SU-DHL-6 (cell line): ENCODE results near the gene SLC12A1.

Source experiments
- H2AFZ ChIP-seq: fragments of 200-600 bp; sonication (generic); 2 replicates; pipeline ENCODE4 v1.6.1; 2014; ENCODE audit warnings: low read depth, mild to moderate bottlenecking, moderate library complexity, mixed read lengths, antibody characterized with exemption, low read length; ENCODE audit not compliant: severe bottlenecking
- H3F3A ChIP-seq: fragments of 200-600 bp; shearing (Covaris generic); 2 replicates; pipeline ENCODE4 v1.6.0; 2016; ENCODE audit warnings: antibody characterized with exemption, mild to moderate bottlenecking; ENCODE audit not compliant: insufficient read depth
- H3K27ac ChIP-seq: fragments of 200-600 bp; sonication (generic); 2 replicates; pipeline ENCODE4 v1.5.1; 2016; ENCODE audit warnings: low read depth, mild to moderate bottlenecking, low read length, moderate library complexity, mixed read lengths
- H3K27me3 ChIP-seq: fragments of 200-600 bp; sonication (generic), shearing (Covaris generic); 2 replicates; pipeline ENCODE4 v1.6.0; 2014; ENCODE audit warnings: mild to moderate bottlenecking, low read length
- H3K36me3 ChIP-seq: fragments of 200-600 bp; sonication (generic); 2 replicates; pipeline ENCODE4 v1.6.1; 2014; ENCODE audit warnings: mild to moderate bottlenecking, low read length, mixed read lengths
- H3K4me2 ChIP-seq: fragments of 300-600, 200-600 bp; shearing (Covaris generic), sonication (generic); 2 replicates; pipeline ENCODE4 v1.6.0; 2014; ENCODE audit warnings: low read length, low read depth, mild to moderate bottlenecking; ENCODE audit not compliant: poor library complexity, severe bottlenecking
- H3K4me3 ChIP-seq: fragments of 200-600 bp; sonication (generic); 2 replicates; pipeline ENCODE4 v1.5.1; 2014; ENCODE audit warnings: antibody characterized with exemption, low read length, mild to moderate bottlenecking, mixed read lengths; ENCODE audit not compliant: insufficient read depth, poor library complexity, severe bottlenecking
- H3K79me2 ChIP-seq: fragments of 200-600 bp; sonication (generic); 2 replicates; pipeline ENCODE4 v1.6.1; 2014; ENCODE audit warnings: mild to moderate bottlenecking, low read length, moderate library complexity; ENCODE audit not compliant: insufficient read depth
- H3K9ac ChIP-seq: fragments of 200-600 bp; sonication (generic); 2 replicates; pipeline ENCODE4 v1.7.0; 2014; ENCODE audit warnings: mild to moderate bottlenecking, low read length
- H3K9me2 ChIP-seq: fragments of 200-600 bp; sonication (generic); replicated peaks from 2 replicates; pipeline ENCODE4 v1.6.1; 2014; ENCODE audit warnings: low read length; ENCODE audit not compliant: insufficient read depth
- H3K9me3 ChIP-seq: fragments of 200-600 bp; sonication (generic); 2 replicates; pipeline ENCODE4 v1.6.1; 2014; ENCODE audit warnings: low read length, mixed read lengths; ENCODE audit not compliant: insufficient read depth
- H4K20me1 ChIP-seq: fragments of 200-600 bp; sonication (generic); 2 replicates; pipeline ENCODE4 v1.6.1; 2014; ENCODE audit warnings: low read depth, mild to moderate bottlenecking, antibody characterized with exemption, low read length, moderate library complexity, mixed read lengths
- CTCF ChIP-seq: fragments of 200-600 bp; sonication (generic); IDR thresholded peaks from one replicate; pipeline ENCODE4 v1.5.1; 2017; ENCODE audit warnings: antibody characterized with exemption, mild to moderate bottlenecking, low read length, moderate library complexity; ENCODE audit not compliant: insufficient read depth, poor library complexity, severe bottlenecking
- EZH2phosphoT487 ChIP-seq: fragments of 200-600 bp; sonication (generic), shearing (Covaris generic); conservative IDR thresholded peaks from 2 replicates; pipeline ENCODE4 v1.6.1; 2018; ENCODE audit warnings: mild to moderate bottlenecking, antibody characterized with exemption, low read length, moderate library complexity, mixed read lengths

The SLC12A1 gene

DNA sequence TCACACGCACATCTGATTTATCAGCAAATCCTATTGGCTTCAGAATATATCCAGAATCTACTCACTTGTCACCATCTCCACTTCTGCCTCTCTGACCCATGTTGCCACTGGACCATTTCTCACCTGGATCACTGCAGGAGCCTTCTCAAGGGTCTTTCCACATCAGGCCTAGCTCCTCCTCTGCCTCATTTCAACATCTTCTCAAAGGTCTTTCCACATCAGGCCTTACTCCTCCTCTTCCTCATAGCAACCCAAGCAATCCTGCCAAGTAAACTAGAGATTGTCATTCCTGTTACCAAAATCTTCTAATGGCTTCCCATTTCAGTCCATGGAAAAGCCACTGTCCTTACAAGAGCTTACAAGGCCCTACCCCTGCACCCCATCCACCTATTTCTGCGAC, 107.1 kb downstream of the SLC12A1 start:
- Histone ChIP-seq H4K20me1 (no peaks in the 10 kb centered on the region), H3K4me3 (no peak overlapping the region), H3K79me2 (no peaks in the 10 kb centered on the region), H3K36me3 (no peaks in the 10 kb centered on the region), H3K9me3 (no peaks in the 10 kb centered on the region), H3K9me2 (no peaks in the 10 kb centered on the region), H3F3A (no peaks in the 10 kb centered on the region), H3K9ac (no peak overlapping the region), H3K27ac (no peak overlapping the region), H3K4me2 (no peak overlapping the region), H3K27me3 (no peaks in the 10 kb centered on the region), H2AFZ (no peak overlapping the region)
- TF ChIP-seq EZH2phosphoT487 (no peak), CTCF (no peak)

DNA sequence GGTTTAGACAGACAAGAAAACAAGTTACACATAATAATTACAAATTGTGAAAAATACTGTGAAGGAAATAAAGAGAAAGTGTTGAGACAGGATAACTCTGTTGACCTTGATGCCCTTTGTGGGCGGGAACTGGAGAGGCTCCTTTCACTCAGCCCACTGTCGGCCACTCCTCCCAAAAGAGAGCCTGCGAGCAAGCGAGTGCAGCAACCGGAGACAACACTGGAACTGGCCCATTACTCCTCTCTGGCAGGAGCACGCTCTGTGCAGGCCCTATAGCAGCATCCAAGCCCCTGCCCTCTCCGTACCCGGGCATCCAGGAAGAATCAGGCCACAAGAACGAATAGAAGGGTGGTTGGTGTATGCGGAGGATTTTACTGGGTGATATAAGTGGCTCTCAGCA, 108.9 kb downstream of the SLC12A1 start:
- H3K36me3 ChIP-seq: no peaks in the 10 kb centered on the region
- TF ChIP-seq EZH2phosphoT487 (no peak), CTCF (no peak)
- H3K79me2 ChIP-seq: no peaks in the 10 kb centered on the region
- H2AFZ ChIP-seq: no peak overlapping the region
- no peak overlapping the region for H3K9ac ChIP-seq
- H3K4me3 ChIP-seq: no peak overlapping the region
- H3K27me3 ChIP-seq: no peaks in the 10 kb centered on the region
- no peak overlapping the region for H3K4me2 ChIP-seq
- no peaks in the 10 kb centered on the region for H4K20me1 ChIP-seq
- H3K27ac ChIP-seq: no peak overlapping the region
- no peaks in the 10 kb centered on the region for H3F3A ChIP-seq
- no peaks in the 10 kb centered on the region for H3K9me3 ChIP-seq
- no peaks in the 10 kb centered on the region for H3K9me2 ChIP-seq

DNA sequence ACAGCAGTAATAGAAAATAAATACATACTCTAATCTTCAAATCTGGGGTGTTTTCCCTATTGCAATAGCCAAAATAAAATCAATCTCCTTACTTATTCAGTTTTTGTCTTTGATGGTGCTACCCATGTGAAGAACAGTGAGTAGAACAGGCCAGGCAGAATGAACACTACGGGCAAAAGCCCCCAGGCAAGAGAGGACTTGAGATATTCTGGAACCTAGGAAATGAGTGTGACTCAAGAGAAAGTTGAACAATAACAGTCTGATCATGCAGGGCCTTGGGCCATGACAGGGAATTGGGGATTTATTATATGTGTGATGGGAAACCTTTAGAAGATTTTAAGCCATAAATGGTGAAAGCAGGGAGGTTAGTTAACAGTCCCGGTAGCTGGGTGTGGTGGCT, 111.1 kb downstream of the SLC12A1 start:
- Histone ChIP-seq H3K27me3 (no peaks in the 10 kb centered on the region), H3K9me3 (no peaks in the 10 kb centered on the region), H3K27ac (no peak overlapping the region), H3K9ac (no peak overlapping the region), H3K4me2 (no peak overlapping the region), H4K20me1 (no peaks in the 10 kb centered on the region), H3K9me2 (no peaks in the 10 kb centered on the region), H3K36me3 (no peaks in the 10 kb centered on the region), H2AFZ (no peak overlapping the region), H3K4me3 (no peak overlapping the region), H3F3A (no peaks in the 10 kb centered on the region), H3K79me2 (no peaks in the 10 kb centered on the region)
- TF ChIP-seq CTCF (no peak), EZH2phosphoT487 (no peak)

GRCh38 chr15:48318131-48318530, 112.0 kb downstream of the SLC12A1 start:
- Histone ChIP-seq H2AFZ (no peak overlapping the region), H3K4me3 (no peak overlapping the region), H3K27ac (no peak overlapping the region), H4K20me1 (no peaks in the 10 kb centered on the region), H3K9me3 (no peaks in the 10 kb centered on the region), H3K27me3 (no peaks in the 10 kb centered on the region), H3K9me2 (no peaks in the 10 kb centered on the region), H3K9ac (no peak overlapping the region), H3K79me2 (no peaks in the 10 kb centered on the region), H3K36me3 (no peaks in the 10 kb centered on the region), H3F3A (no peaks in the 10 kb centered on the region), H3K4me2 (no peak overlapping the region)
- no peak for TF ChIP-seq CTCF
- no peak for TF ChIP-seq EZH2phosphoT487
